ENCODE measurements around the gene LCN10.

Gene LCN10

DNA sequence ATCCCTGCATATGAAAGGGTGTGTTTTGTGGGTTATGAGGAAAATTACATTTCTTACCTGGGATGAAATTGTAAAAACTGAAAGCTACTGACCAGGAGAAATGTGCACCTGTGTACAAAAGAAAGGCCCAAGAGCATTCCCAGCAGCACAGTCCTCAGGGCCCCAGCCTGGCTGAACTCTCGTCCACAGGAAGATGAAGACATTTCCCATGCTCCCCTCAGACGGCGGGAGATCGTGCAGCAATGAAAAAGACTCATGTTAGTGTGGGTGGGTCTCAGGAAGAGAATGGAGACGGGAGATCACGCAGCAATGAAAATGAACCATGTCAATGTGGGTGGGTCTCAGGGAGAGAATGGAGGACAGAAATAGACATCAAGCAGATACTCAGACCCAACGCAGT, 34.2 kb upstream of the LCN10 start:
- TF ChIP-seq, protein P1, sequence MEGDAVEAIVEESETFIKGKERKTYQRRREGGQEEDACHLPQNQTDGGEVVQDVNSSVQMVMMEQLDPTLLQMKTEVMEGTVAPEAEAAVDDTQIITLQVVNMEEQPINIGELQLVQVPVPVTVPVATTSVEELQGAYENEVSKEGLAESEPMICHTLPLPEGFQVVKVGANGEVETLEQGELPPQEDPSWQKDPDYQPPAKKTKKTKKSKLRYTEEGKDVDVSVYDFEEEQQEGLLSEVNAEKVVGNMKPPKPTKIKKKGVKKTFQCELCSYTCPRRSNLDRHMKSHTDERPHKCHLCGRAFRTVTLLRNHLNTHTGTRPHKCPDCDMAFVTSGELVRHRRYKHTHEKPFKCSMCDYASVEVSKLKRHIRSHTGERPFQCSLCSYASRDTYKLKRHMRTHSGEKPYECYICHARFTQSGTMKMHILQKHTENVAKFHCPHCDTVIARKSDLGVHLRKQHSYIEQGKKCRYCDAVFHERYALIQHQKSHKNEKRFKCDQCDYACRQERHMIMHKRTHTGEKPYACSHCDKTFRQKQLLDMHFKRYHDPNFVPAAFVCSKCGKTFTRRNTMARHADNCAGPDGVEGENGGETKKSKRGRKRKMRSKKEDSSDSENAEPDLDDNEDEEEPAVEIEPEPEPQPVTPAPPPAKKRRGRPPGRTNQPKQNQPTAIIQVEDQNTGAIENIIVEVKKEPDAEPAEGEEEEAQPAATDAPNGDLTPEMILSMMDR (IDR thresholded peaks at IDR 0.05; ENCODE audit: borderline replicate concordance, control extremely low read depth, extremely low read depth, insufficient read depth, missing control alignments), result no peak
- DNase-seq (ENCODE audit: low spot score), result no peak
- in situ Hi-C loops (cut with MboI; ENCODE audit: low sequenced_read_pairs, unreplicated experiment), result loop anchor here (10.0 kb wide), 1 partner anchor 258 kb away; the partner anchor contains the start of gene FUT7

DNA sequence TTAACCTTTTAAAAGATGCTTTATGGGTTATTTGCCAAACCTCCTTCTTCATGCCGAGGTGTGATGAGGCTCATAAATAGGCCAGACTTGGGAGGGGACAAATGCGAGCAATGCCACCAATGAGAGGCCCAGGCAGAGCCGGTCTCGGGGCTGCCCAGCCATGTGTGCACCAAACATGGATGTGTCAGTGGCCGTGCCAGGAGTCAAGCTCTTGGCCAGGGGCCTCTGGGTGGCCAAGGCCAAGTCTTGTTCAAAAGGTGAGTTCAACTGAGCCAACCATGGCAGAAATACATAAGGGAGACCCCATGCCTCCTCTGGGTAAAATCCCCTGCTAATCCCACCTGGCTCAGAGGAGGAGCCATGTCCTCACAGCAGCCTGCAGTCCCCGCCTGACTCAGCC, 32.5 kb upstream of the LCN10 start:
- no peak for DNase-seq (ENCODE audit: low spot score)
- in situ Hi-C loops (cut with MboI; ENCODE audit: low sequenced_read_pairs, unreplicated experiment), result loop anchor here (10.0 kb wide), 1 partner anchor 260 kb away; the partner anchor contains the start of gene FUT7
- TF ChIP-seq, protein P1 (IDR thresholded peaks at IDR 0.05; ENCODE audit: borderline replicate concordance, control extremely low read depth, extremely low read depth, insufficient read depth, missing control alignments), result no peak

- no peak for DNase-seq (ENCODE audit: low spot score)
- TF ChIP-seq, protein P1 (IDR thresholded peaks at IDR 0.05; ENCODE audit: borderline replicate concordance, control extremely low read depth, extremely low read depth, insufficient read depth, missing control alignments), result no peak
- in situ Hi-C loops (cut with MboI; ENCODE audit: low sequenced_read_pairs, unreplicated experiment), result loop anchor here (10.0 kb wide), 1 partner anchor 260 kb away; the partner anchor contains the start of gene FUT7
Observed at GRCh38 chr9:136774416-136775045, 31.8 kb upstream of the LCN10 start.

- TF ChIP-seq, protein P1 (IDR thresholded peaks at IDR 0.05; ENCODE audit: borderline replicate concordance, control extremely low read depth, extremely low read depth, insufficient read depth, missing control alignments), result no peak
- peak; percentile 47 for DNase-seq (ENCODE audit: low spot score)
- in situ Hi-C loops (cut with MboI; ENCODE audit: low sequenced_read_pairs, unreplicated experiment), result loop anchor here (10.0 kb wide), 1 partner anchor 261 kb away; the partner anchor contains the start of gene FUT7
Observed at GRCh38 chr9:136773386-136774044, 30.8 kb upstream of the LCN10 start.

GRCh38 chr9:136771907-136772415, 29.2 kb upstream of the LCN10 start:
- in situ Hi-C loops (cut with MboI; ENCODE audit: low sequenced_read_pairs, unreplicated experiment), result loop anchor here (10.0 kb wide), 1 partner anchor 263 kb away; the partner anchor contains the start of gene FUT7

DNA sequence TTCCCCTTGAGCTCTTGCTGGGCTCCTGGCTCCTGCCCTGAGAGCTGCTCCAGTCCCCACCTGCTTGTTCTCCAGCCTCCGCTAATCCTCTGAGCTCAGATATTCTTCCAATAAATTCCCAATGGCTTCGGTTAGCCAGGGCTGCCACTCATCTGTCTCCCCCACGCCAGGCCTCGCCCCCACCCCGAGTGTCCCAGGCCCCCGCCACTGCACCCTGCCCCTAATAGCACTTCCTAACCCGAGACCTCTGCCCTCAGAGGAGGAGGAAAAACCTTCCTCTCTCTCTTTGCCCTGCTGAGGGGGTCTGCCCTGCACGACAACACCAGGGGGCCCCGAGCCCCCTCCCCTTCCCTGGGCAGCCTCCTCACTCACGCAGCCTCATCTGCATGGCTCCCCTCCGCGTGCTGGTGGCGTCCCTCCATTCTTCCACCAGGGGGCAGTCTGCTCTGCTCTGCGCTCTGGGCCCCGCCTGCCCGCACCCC, 27.0 kb upstream of the LCN10 start:
- TF ChIP-seq, protein P1 (IDR thresholded peaks at IDR 0.05; ENCODE audit: borderline replicate concordance, control extremely low read depth, extremely low read depth, insufficient read depth, missing control alignments), result peak; percentile 76
- peak; percentile 81 for DNase-seq (ENCODE audit: low spot score)
- in situ Hi-C loops (cut with MboI; ENCODE audit: low sequenced_read_pairs, unreplicated experiment), result loop anchor here (10.0 kb wide), 1 partner anchor 265 kb away; the partner anchor contains the start of gene FUT7

More at GRCh38 chr9:136771907-136772415, 29.2 kb upstream of the LCN10 start:
- no peak for DNase-seq (ENCODE audit: low spot score)
- TF ChIP-seq, protein P1 (IDR thresholded peaks at IDR 0.05; ENCODE audit: borderline replicate concordance, control extremely low read depth, extremely low read depth, insufficient read depth, missing control alignments), result no peak

Data from GM13976 (cell line).